Measurements from ENCODE around the gene MYH1.

DNA sequence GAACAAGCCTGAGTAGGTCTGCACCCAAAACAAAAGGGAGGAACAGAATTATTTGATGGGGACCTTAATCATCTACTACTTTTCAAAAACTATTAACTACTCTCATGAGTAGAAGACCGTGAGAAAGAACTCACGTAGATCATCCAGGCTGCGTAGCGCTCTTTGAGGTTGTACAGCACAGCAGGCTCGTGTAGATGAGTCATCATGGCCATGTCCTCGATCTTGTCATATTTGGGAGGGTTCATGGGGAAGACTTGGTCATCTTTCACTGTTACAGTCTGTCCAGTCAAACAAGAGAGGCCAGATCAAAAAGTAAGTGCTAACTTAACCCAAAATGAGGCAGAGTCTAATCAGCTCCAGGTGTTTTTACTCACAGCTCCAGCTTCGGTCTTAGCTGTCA is 2.3 kb downstream of the MYH1 start:
- TF ChIP-seq, protein P1, sequence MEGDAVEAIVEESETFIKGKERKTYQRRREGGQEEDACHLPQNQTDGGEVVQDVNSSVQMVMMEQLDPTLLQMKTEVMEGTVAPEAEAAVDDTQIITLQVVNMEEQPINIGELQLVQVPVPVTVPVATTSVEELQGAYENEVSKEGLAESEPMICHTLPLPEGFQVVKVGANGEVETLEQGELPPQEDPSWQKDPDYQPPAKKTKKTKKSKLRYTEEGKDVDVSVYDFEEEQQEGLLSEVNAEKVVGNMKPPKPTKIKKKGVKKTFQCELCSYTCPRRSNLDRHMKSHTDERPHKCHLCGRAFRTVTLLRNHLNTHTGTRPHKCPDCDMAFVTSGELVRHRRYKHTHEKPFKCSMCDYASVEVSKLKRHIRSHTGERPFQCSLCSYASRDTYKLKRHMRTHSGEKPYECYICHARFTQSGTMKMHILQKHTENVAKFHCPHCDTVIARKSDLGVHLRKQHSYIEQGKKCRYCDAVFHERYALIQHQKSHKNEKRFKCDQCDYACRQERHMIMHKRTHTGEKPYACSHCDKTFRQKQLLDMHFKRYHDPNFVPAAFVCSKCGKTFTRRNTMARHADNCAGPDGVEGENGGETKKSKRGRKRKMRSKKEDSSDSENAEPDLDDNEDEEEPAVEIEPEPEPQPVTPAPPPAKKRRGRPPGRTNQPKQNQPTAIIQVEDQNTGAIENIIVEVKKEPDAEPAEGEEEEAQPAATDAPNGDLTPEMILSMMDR (IDR thresholded peaks at IDR 0.05; ENCODE audit: insufficient read depth, low read length), result no peak
- TF ChIP-seq POLR2AphosphoS5 (IDR thresholded peaks at IDR 0.05; ENCODE audit: low read depth) (no peak), SPI1 (IDR thresholded peaks at IDR 0.05; ENCODE audit: borderline replicate concordance, low read depth) (no peak)
